OCI-LY1 (cell line): ENCODE measurements around the gene CPXM1.

ENCODE experiments used
- EZH2 ChIP-seq: fragments of 200-600 bp; sonication (generic), shearing (Covaris generic); IDR thresholded peaks from 2 replicates; pipeline ENCODE4 v1.8.0; 2017; ENCODE audit warnings: borderline replicate concordance, mixed run types, mild to moderate bottlenecking, antibody characterized with exemption, low read length, moderate library complexity, mixed read lengths
- TF ChIP-seq, protein P1 (sequence below): fragments of 200-600 bp; sonication (generic), shearing (Covaris generic); IDR thresholded peaks from 2 replicates; pipeline ENCODE4 v1.5.1; 2017; ENCODE audit warnings: mild to moderate bottlenecking, antibody characterized with exemption, low read length, moderate library complexity, mixed read lengths

DNA sequence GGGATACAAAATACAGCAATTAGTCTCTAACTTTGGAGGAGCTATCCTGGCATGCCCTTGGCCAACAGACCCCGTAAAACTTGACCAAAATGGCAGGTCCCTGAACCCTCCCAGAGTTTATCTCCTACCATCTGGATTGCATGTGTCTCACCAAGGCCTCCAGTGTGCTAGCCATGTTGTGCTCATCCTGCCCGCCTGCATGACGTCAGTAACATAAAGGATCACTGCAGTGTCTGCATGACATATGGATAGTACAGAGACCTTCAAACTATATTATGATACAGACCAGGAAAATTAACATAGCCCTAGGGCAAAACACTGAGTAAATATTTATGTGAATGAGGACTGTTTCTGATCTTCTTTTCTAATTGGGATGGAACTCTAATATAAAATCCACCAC, 25.3 kb downstream of the CPXM1 start:
- TF ChIP-seq, protein P1, sequence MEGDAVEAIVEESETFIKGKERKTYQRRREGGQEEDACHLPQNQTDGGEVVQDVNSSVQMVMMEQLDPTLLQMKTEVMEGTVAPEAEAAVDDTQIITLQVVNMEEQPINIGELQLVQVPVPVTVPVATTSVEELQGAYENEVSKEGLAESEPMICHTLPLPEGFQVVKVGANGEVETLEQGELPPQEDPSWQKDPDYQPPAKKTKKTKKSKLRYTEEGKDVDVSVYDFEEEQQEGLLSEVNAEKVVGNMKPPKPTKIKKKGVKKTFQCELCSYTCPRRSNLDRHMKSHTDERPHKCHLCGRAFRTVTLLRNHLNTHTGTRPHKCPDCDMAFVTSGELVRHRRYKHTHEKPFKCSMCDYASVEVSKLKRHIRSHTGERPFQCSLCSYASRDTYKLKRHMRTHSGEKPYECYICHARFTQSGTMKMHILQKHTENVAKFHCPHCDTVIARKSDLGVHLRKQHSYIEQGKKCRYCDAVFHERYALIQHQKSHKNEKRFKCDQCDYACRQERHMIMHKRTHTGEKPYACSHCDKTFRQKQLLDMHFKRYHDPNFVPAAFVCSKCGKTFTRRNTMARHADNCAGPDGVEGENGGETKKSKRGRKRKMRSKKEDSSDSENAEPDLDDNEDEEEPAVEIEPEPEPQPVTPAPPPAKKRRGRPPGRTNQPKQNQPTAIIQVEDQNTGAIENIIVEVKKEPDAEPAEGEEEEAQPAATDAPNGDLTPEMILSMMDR: no peak
- TF ChIP-seq EZH2: no peak
